Measurements from ENCODE around the gene ROS1. TPM values are rescaled to one million over a fixed set of nuclear protein-coding genes. Genes with fewer than 3 reads are reported as not detected.

Gene ROS1
- total RNA-seq, 1 donor from 2014 or later = 163 TPM

GRCh38 chr6:117456998-117457397 lies 31.3 kb upstream of the ROS1 start:
- ATAC-seq = no peak

GRCh38 chr6:117456250-117456649 lies 30.5 kb upstream of the ROS1 start:
- Histone ChIP-seq H3K36me3 (no peaks in the 10 kb centered on the region), H3K27ac (no peak overlapping the region), H3K4me1 (peaks cover 8% of the 10 kb centered on the region), H3K4me3 (no peak overlapping the region), H3K9me3 (no peaks in the 10 kb centered on the region), H3K27me3 (no peaks in the 10 kb centered on the region)
- intact Hi-C loops (cut with DNase I) = no loop called here
- DNase-seq = no peak
- no peak for ATAC-seq
- TF ChIP-seq CTCF (IDR thresholded peaks at IDR 0.05) = no peak

More at GRCh38 chr6:117456998-117457397, 31.3 kb upstream of the ROS1 start:
- H3K27me3 ChIP-seq = no peaks in the 10 kb centered on the region
- no peaks in the 10 kb centered on the region for H3K9me3 ChIP-seq
- H3K36me3 ChIP-seq = no peaks in the 10 kb centered on the region
- no peak overlapping the region for H3K4me3 ChIP-seq
- TF ChIP-seq CTCF (IDR thresholded peaks at IDR 0.05) = no peak
- H3K4me1 ChIP-seq = peaks cover 2% of the 10 kb centered on the region
- intact Hi-C loops (cut with DNase I) = no loop called here
- H3K27ac ChIP-seq = no peak overlapping the region
- no peak for DNase-seq

GRCh38 chr6:117451671-117452070 lies 25.9 kb upstream of the ROS1 start:
- Histone ChIP-seq H3K4me1 (peaks cover 11% of the 10 kb centered on the region), H3K27me3 (no peaks in the 10 kb centered on the region), H3K27ac (no peak overlapping the region), H3K36me3 (no peaks in the 10 kb centered on the region), H3K9me3 (no peaks in the 10 kb centered on the region), H3K4me3 (no peak overlapping the region)
- DNase-seq (no peak), ATAC-seq (peak; percentile 33)
- TF ChIP-seq CTCF (IDR thresholded peaks at IDR 0.05) = no peak
- intact Hi-C loops (cut with DNase I) = no loop called here

- Histone ChIP-seq H3K36me3 (no peaks in the 10 kb centered on the region), H3K4me3 (no peak overlapping the region), H3K27ac (no peak overlapping the region), H3K4me1 (peaks cover 11% of the 10 kb centered on the region), H3K27me3 (no peaks in the 10 kb centered on the region), H3K9me3 (no peaks in the 10 kb centered on the region)
- intact Hi-C loops (cut with DNase I) = loop anchor here (10.0 kb wide), 1 partner anchor 105 kb away; no protein-coding TSS in a partner anchor
- TF ChIP-seq CTCF (IDR thresholded peaks at IDR 0.05) = peak; percentile 77
- DNase-seq = no peak
- ATAC-seq = peak; percentile 54
Observed at GRCh38 chr6:117449549-117450439, 24.1 kb upstream of the ROS1 start.

GRCh38 chr6:117448732-117449485 lies 23.2 kb upstream of the ROS1 start:
- H3K36me3 ChIP-seq = no peaks in the 10 kb centered on the region
- H3K9me3 ChIP-seq = no peaks in the 10 kb centered on the region
- no peak overlapping the region for H3K27ac ChIP-seq
- peaks cover 11% of the 10 kb centered on the region for H3K4me1 ChIP-seq
- intact Hi-C loops (cut with DNase I) = loop anchor here (10.0 kb wide), 1 partner anchor 106 kb away; no protein-coding TSS in a partner anchor
- H3K27me3 ChIP-seq = no peaks in the 10 kb centered on the region
- H3K4me3 ChIP-seq = no peak overlapping the region
- DNase-seq (no peak), ATAC-seq (peak; percentile 43)
- TF ChIP-seq CTCF (IDR thresholded peaks at IDR 0.05) = no peak
